Measurements from ENCODE around the gene TTLL11.

TTLL11 gene

DNA sequence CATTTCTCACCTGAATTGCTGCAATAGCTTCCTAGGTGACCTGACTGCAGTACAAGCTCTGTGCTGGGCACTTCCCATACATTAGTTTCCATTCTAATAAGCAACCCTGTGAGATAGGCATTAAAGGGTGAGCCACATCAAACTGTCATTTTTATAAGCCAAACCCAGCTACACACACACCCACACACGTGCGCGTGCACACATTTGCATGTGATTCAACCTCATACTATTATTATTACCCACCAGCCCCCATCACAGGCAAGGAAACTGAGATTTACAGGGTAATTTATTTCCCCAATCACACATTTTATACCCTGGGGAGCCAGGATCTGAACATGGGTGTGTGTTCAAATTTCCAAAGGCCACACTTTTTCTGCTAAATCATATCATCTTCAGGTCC lies 93.6 kb downstream of the TTLL11 start:
- TF ChIP-seq, protein P1, sequence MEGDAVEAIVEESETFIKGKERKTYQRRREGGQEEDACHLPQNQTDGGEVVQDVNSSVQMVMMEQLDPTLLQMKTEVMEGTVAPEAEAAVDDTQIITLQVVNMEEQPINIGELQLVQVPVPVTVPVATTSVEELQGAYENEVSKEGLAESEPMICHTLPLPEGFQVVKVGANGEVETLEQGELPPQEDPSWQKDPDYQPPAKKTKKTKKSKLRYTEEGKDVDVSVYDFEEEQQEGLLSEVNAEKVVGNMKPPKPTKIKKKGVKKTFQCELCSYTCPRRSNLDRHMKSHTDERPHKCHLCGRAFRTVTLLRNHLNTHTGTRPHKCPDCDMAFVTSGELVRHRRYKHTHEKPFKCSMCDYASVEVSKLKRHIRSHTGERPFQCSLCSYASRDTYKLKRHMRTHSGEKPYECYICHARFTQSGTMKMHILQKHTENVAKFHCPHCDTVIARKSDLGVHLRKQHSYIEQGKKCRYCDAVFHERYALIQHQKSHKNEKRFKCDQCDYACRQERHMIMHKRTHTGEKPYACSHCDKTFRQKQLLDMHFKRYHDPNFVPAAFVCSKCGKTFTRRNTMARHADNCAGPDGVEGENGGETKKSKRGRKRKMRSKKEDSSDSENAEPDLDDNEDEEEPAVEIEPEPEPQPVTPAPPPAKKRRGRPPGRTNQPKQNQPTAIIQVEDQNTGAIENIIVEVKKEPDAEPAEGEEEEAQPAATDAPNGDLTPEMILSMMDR (IDR thresholded peaks at IDR 0.05; ENCODE audit: insufficient read depth, low read length, poor library complexity, severe bottlenecking): no peak

DNA sequence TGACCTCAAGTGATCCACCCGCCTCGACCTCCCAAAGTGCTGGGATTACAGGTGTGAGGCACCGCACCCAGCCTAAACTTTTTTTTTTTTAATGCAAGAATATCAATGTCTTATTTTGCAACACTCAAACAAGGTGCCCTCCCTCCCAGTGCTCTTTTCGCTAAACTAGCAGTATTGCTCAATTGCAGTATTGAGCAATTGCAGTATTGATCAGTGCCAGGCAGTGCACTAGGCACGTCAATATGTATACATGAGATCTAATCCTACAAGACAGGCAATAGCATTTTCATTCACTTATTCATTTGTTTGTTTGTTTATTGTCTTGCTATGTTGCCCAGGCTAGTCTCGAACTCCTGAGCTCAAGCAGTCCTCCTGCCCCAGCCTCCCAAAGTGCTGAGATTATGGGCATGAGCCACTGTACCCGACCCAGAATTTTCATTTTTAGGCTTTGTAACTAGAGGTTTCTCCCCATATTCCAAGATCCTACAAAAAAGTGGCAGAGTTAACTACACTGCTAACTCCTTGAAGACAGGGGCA lies 94.5 kb downstream of the TTLL11 start:
- H3K4me3 ChIP-seq (replicated peaks; ENCODE audit: low read depth, low read length): no peak overlapping the region
- H3K36me3 ChIP-seq (ENCODE audit: control insufficient read depth, insufficient read depth, low read length): no peaks in the 10 kb centered on the region
- TF ChIP-seq, protein P1 (IDR thresholded peaks at IDR 0.05; ENCODE audit: insufficient read depth, low read length, poor library complexity, severe bottlenecking): no peak
- DNase-seq (ENCODE audit: extremely low read depth, insufficient read length): no peak
- H3K27me3 ChIP-seq (replicated peaks; ENCODE audit: control insufficient read depth, insufficient read depth, low read length): no peaks in the 10 kb centered on the region

More for the DNA sequence above, 93.6 kb downstream of the TTLL11 start:
- no peak overlapping the region for H3K4me3 ChIP-seq (replicated peaks; ENCODE audit: low read depth, low read length)
- DNase-seq (ENCODE audit: extremely low read depth, insufficient read length): no peak
- H3K36me3 ChIP-seq (ENCODE audit: control insufficient read depth, insufficient read depth, low read length): no peaks in the 10 kb centered on the region
- no peaks in the 10 kb centered on the region for H3K27me3 ChIP-seq (replicated peaks; ENCODE audit: control insufficient read depth, insufficient read depth, low read length)

DNA sequence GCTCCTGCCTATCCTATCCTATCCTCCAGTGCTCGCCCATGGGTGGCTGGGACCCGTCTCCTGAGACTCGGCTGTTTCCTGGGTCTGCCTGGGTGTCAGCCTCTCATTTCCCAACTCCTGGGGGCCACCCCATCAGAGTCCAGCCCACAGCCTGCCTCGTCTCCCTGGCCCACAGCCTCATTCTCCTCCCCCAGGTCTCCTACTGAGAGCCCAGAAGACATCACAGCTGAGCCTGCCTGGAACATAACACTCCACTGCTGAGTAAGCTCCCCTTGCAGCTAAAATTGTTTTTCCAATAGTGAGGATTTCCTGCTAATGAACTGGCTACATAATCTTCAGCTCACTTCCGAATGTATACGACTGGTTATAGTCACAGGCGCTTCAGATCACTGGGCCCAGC lies 95.3 kb downstream of the TTLL11 start:
- no peaks in the 10 kb centered on the region for H3K36me3 ChIP-seq (ENCODE audit: control insufficient read depth, insufficient read depth, low read length)
- no peak for DNase-seq (ENCODE audit: extremely low read depth, insufficient read length)
- TF ChIP-seq, protein P1 (IDR thresholded peaks at IDR 0.05; ENCODE audit: insufficient read depth, low read length, poor library complexity, severe bottlenecking): no peak
- H3K4me3 ChIP-seq (replicated peaks; ENCODE audit: low read depth, low read length): no peak overlapping the region
- no peaks in the 10 kb centered on the region for H3K27me3 ChIP-seq (replicated peaks; ENCODE audit: control insufficient read depth, insufficient read depth, low read length)

DNA sequence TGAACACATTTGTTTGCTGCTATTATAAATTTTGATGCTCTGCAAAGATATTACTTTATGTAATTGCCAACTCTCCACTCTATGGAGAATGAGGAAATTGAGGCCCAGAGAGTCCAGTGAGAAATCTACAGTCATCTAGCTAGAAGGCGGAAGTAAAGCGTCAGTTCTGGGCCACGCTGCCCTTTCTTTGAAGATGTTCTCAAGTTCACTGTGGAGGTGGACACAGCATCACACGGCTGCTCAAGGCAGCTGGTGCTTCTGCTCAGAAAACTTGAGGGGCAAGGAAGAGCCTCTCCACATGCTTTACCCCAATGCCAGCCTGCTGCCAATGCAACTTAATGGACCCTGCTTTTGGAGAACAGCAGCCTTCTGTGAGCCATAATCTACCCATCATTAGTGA lies 96.3 kb downstream of the TTLL11 start:
- no peak for DNase-seq (ENCODE audit: extremely low read depth, insufficient read length)
- Histone ChIP-seq H3K36me3 (ENCODE audit: control insufficient read depth, insufficient read depth, low read length) (no peaks in the 10 kb centered on the region), H3K4me3 (replicated peaks; ENCODE audit: low read depth, low read length) (no peak overlapping the region), H3K27me3 (replicated peaks; ENCODE audit: control insufficient read depth, insufficient read depth, low read length) (no peaks in the 10 kb centered on the region)
- TF ChIP-seq, protein P1 (IDR thresholded peaks at IDR 0.05; ENCODE audit: insufficient read depth, low read length, poor library complexity, severe bottlenecking): no peak

DNA sequence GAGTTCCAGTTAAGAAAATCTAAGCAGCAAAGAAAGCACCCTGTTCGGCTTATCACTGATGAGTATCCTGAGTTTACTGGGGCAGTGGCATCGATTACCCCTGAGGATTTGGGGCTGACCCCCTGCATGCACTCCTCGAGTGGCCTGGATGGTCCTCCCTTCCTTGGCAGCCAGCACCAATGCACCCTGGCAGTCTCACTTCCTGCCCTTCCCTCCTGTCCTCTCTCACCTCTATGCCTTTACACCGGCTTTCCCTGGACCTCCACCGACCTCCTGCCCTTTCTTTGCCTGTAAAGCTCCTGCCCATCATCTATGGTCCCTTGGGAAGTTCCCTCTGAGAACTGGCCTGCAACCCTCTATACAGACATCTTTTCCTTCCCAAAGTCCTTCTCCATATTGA lies 97.1 kb downstream of the TTLL11 start:
- no peaks in the 10 kb centered on the region for H3K27me3 ChIP-seq (replicated peaks; ENCODE audit: control insufficient read depth, insufficient read depth, low read length)
- no peaks in the 10 kb centered on the region for H3K36me3 ChIP-seq (ENCODE audit: control insufficient read depth, insufficient read depth, low read length)
- TF ChIP-seq, protein P1 (IDR thresholded peaks at IDR 0.05; ENCODE audit: insufficient read depth, low read length, poor library complexity, severe bottlenecking): no peak
- no peak for DNase-seq (ENCODE audit: extremely low read depth, insufficient read length)
- H3K4me3 ChIP-seq (replicated peaks; ENCODE audit: low read depth, low read length): no peak overlapping the region
